Heart left ventricle (tissue), 13 donors: ENCODE measurements around the gene GRAP.

Experiments used
- POLR2A ChIP-seq, 2 donors: fragments of 450-650 bp; IDR thresholded peaks; one replicate each; pipeline ENCODE4 v1.6.1; 2017; ENCODE audit warnings: antibody characterized with exemption in 2 of 2, mild to moderate bottlenecking in 2 of 2, moderate library complexity in 2 of 2
- TF ChIP-seq, protein P1 (sequence below), 12 donors: fragments of 200-600 bp; sonication (generic) in 4 of 12; IDR thresholded peaks; one replicate each; pipeline versions ENCODE4 v1.5.0 to v1.8.0; 2018 to 2022; ENCODE audit warnings: antibody characterized with exemption in 12 of 12, mild to moderate bottlenecking in 5 of 12
- donor health status: ischemic (EF 13 %, LVEDD 7.1; RV severe dilation, severe dysfunction).
- donor health status: DM: no; HTN: yes; CAD: no.
- donor health status: DM: no; HTN: no; CAD: no.
- donor health status: ischemic (EF 25% LVEDD 6.9; RV normal size, moderate dysfunction).
- donor health status: ischemic (EF 25% LVEDD 5.7; RV mildly dilated, moderate dysfunction).
- donor health status: ischemic (EF 35%, LVEDD 5.7; RV mildly dilated, moderate dysfunction).
- donor health status: nonischemic (EF 11% LVEDD 7.7; RV severe dilation, severe dysfunction).
- donor health status: DM: yes; HTN: yes; CAD: no.
- donor health status: PGD.
- donor health status: ischemic (EF 29% LVEDD 5.4; RV normal size, mild dysfunction).
- donor health status: nonischemic (EF 23%, LVEDD 6.1; RV moderate dilation, normal function).

DNA sequence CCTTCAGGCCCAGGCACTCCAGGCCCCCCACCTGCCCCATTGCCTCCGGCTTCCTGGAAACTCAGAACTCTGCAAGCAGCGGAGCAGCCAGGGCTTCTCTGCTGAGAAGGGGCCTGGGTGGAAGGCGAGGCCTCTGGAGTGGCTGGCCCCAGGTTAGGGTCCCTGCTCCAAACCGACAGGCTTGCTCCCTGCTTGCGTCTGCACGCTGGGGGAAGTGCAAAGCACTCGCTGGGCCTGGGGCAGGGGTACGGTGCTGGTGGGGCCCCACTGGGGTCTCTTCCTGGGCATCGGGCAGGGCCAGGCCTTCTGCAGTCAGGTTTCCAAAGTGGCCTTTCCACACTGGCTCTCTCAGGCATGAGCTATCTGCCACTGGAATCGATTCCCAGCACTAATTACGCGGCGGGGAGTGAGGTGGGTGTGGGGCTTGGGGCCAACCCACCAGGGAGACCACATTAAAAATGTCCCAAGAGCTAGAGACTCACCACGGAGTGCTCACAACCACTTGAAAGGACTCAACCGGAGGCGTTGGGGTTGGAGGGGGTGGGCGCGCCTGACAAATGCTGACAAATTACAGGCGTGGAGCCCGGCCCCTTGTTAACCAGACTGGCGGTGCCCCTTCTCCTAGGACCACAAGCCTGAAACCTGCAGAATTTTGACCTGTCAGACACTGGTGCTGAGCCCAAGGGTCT, 60.1 kb downstream of the GRAP start:
- TF ChIP-seq, protein P1, sequence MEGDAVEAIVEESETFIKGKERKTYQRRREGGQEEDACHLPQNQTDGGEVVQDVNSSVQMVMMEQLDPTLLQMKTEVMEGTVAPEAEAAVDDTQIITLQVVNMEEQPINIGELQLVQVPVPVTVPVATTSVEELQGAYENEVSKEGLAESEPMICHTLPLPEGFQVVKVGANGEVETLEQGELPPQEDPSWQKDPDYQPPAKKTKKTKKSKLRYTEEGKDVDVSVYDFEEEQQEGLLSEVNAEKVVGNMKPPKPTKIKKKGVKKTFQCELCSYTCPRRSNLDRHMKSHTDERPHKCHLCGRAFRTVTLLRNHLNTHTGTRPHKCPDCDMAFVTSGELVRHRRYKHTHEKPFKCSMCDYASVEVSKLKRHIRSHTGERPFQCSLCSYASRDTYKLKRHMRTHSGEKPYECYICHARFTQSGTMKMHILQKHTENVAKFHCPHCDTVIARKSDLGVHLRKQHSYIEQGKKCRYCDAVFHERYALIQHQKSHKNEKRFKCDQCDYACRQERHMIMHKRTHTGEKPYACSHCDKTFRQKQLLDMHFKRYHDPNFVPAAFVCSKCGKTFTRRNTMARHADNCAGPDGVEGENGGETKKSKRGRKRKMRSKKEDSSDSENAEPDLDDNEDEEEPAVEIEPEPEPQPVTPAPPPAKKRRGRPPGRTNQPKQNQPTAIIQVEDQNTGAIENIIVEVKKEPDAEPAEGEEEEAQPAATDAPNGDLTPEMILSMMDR (IDR thresholded peaks at IDR 0.05): no peak
- TF ChIP-seq POLR2A (IDR thresholded peaks at IDR 0.05): no peak
